ENCODE data around the gene LCT. TPM values are rescaled to one million over a fixed set of nuclear protein-coding genes. Genes with fewer than 3 reads are reported as not detected.

Gene LCT
- total RNA-seq, 2 experiments from 2014 or later: 0.02 to 0.05 TPM

DNA sequence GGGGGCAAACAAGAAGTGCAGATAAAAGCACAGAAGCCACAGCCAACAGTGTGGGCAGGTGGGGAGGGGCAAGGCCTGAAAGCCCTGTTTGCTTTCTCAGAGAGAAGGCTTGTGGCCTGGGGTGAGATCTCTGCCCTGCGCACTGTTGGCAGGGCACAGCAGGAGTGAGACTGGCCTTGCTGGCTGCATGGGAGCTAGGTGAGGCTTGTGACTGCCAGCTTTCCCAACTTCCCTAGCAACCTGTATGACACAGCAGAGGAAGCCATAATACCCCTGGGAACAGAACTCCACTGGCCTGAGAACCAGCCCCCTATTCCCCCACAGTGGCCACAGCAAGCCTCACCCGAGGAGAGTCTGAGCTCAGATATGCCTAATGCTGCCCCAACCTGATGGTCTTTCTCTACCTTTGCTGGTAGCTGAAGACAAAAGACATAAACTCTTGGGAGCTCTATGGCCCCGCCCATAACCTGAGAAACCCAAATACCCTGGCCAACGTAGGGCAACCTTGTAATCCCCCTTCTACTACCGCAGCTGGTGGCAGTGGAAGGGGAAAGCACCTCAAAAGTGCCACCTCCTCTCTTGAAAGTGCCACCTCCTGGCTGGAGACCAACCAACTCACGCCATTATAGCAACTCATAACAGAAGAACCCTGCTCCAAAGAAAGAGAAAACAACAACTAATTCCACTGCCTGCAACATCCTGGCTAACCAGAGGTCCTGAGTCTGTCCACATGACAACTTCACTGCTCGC is 44.4 kb downstream of the LCT start:
- no peak overlapping the region for H3K4me3 Mint-ChIP-seq
- H3K27ac Mint-ChIP-seq: no peak overlapping the region
- no peaks in the 10 kb centered on the region for H3K36me3 Mint-ChIP-seq
- H3K9me3 Mint-ChIP-seq: no peaks in the 10 kb centered on the region
- ChIA-PET POLR2A (no interaction called here), CTCF (no interaction called here)
- no peaks in the 10 kb centered on the region for H3K27me3 Mint-ChIP-seq
- DNase-seq: peak; percentile 55
- peaks cover 18% of the 10 kb centered on the region for H3K4me1 Mint-ChIP-seq (ENCODE audit: low read depth)
- intact Hi-C loops (cut with micrococcal nuclease): loop anchor here (2.0 to 10.0 kb wide), 2 partner anchors 48 to 178 kb away; no protein-coding TSS in a partner anchor

DNA sequence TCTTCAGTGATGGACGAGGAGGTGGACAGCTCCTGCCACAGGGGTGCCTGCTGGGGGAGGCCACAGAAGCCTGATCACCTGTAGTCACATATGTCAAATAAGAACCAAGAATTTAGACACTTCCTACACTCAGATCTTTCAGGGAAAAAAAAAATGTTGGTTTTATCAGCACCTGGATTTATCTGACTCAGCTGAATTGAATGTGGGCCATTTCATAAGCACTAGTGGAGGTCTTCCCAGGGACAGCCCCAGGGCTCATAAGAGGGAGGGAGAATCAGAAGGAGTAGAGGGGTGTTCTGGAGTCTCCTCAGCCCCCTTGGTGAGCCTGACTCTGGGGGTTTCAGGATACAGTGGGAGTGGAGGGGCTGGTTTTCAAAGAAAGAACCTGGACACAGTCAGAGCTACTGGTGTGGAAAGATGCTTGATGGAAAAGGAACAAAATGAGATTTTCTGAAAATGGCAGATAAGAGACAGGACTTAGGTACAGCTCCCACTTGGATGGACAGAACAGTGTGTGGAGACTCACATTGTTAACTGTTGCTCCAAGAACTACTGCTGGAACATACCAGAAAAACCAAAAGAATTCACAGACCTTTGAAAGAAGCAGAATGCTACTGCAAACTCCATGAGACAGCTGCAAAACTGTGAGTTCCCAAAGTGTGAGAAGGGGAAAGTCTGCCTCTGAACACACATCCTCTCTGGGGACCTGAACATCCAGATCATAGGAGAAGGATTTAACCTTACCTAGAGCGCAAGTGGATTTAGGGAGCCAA is 45.4 kb downstream of the LCT start:
- no peak for DNase-seq
- Mint-ChIP-seq H3K27ac (no peak overlapping the region), H3K9me3 (no peaks in the 10 kb centered on the region), H3K36me3 (peaks cover 4% of the 10 kb centered on the region), H3K4me1 (ENCODE audit: low read depth) (peaks cover 16% of the 10 kb centered on the region), H3K4me3 (no peak overlapping the region), H3K27me3 (no peaks in the 10 kb centered on the region)
- CTCF ChIA-PET: interaction anchor here (0.9 kb wide), 1 partner anchor 8 kb away, joined by 4 read pairs; no protein-coding TSS in a partner anchor
- intact Hi-C loops (cut with micrococcal nuclease): loop anchor here (2.0 to 10.0 kb wide), 2 partner anchors 47 to 177 kb away; no protein-coding TSS in a partner anchor
- POLR2A ChIA-PET: no interaction called here

- POLR2A ChIA-PET: no interaction called here
- CTCF ChIA-PET: interaction anchor here (0.9 kb wide), 1 partner anchor 10 kb away, joined by 4 read pairs; no protein-coding TSS in a partner anchor
- no peak overlapping the region for H3K4me3 Mint-ChIP-seq
Measured at GRCh38 chr2:135790423-135790822, 46.6 kb downstream of the LCT start.

GRCh38 chr2:135786823-135787222 is 50.2 kb downstream of the LCT start:
- H3K27me3 Mint-ChIP-seq: no peaks in the 10 kb centered on the region
- ChIA-PET CTCF (interaction anchor here (3.1 kb wide), 1 partner anchor 11 kb away, joined by 20 read pairs; no protein-coding TSS in a partner anchor), POLR2A (no interaction called here)
- H3K27ac Mint-ChIP-seq: no peak overlapping the region
- H3K9me3 Mint-ChIP-seq: no peaks in the 10 kb centered on the region
- H3K4me1 Mint-ChIP-seq (ENCODE audit: low read depth): peaks cover 2% of the 10 kb centered on the region
- no peak overlapping the region for H3K4me3 Mint-ChIP-seq
- intact Hi-C loops (cut with micrococcal nuclease): no loop called here
- DNase-seq: no peak
- peaks cover 28% of the 10 kb centered on the region for H3K36me3 Mint-ChIP-seq

More at GRCh38 chr2:135790423-135790822, 46.6 kb downstream of the LCT start:
- peaks cover 16% of the 10 kb centered on the region for H3K4me1 Mint-ChIP-seq (ENCODE audit: low read depth)
- intact Hi-C loops (cut with micrococcal nuclease): loop anchor here (10.0 kb wide), 1 partner anchor 176 kb away; no protein-coding TSS in a partner anchor
- no peak overlapping the region for H3K27ac Mint-ChIP-seq
- no peaks in the 10 kb centered on the region for H3K27me3 Mint-ChIP-seq
- H3K36me3 Mint-ChIP-seq: peaks cover 9% of the 10 kb centered on the region
- no peak for DNase-seq
- no peaks in the 10 kb centered on the region for H3K9me3 Mint-ChIP-seq

DNA sequence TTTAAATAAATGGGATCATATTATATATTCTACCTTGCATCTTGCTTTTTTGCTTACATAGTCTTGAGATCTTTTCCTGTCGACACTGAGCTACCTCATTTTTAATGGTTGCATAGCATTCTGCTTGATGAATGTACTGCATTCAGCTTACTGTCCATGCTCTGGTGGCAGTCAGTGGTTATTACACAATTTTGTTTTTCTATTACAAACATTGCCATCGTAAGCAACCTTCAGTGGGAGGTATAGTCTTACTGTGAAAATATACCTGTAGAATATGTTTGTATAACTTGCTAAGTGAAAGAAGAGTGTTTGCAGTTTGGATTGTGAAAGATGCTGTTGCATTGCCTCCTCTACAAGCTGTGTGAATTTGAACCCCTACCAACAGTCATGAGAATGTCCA is 52.0 kb downstream of the LCT start:
- Mint-ChIP-seq H3K9me3 (no peaks in the 10 kb centered on the region), H3K36me3 (peaks cover 44% of the 10 kb centered on the region), H3K27me3 (no peaks in the 10 kb centered on the region), H3K4me1 (ENCODE audit: low read depth) (no peaks in the 10 kb centered on the region), H3K4me3 (no peak overlapping the region), H3K27ac (no peak overlapping the region)
- ChIA-PET POLR2A (no interaction called here), CTCF (interaction anchor here (0.6 to 4.8 kb wide), 3 partner anchors 12 to 58 kb away, joined by 3 to 35 read pairs (median 4); no protein-coding TSS in a partner anchor)
- intact Hi-C loops (cut with micrococcal nuclease): no loop called here
- no peak for DNase-seq

DNA sequence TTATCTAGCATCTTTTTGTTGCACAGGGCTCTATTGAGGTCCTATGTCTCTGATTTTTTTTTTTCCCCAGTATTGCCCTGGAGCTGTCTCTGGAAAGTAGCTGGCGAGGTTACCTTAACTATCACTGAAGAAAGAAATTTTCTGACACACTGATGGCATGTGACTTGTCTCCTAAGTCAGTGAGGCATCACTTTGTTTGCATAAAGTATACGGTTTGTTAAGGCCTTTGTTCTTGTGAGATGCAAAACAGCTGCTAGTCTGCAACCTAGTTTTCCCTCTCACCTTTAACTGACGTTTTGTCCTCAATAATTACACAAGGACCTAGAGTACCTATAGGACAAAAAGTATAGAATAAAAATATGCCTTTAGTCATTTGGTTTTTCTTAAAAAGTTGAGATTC is 53.5 kb downstream of the LCT start:
- Mint-ChIP-seq H3K27ac (no peak overlapping the region), H3K36me3 (peaks cover 50% of the 10 kb centered on the region), H3K4me3 (no peak overlapping the region), H3K27me3 (no peaks in the 10 kb centered on the region), H3K4me1 (ENCODE audit: low read depth) (no peaks in the 10 kb centered on the region), H3K9me3 (no peaks in the 10 kb centered on the region)
- intact Hi-C loops (cut with micrococcal nuclease): no loop called here
- DNase-seq: no peak
- ChIA-PET POLR2A (no interaction called here), CTCF (interaction anchor here (4.8 kb wide), 1 partner anchor 14 kb away, joined by 35 read pairs; no protein-coding TSS in a partner anchor)

- H3K27me3 Mint-ChIP-seq: no peaks in the 10 kb centered on the region
- no peak for DNase-seq
- peaks cover 54% of the 10 kb centered on the region for H3K36me3 Mint-ChIP-seq
- H3K4me1 Mint-ChIP-seq (ENCODE audit: low read depth): no peaks in the 10 kb centered on the region
- no peak overlapping the region for H3K4me3 Mint-ChIP-seq
- ChIA-PET POLR2A (no interaction called here), CTCF (interaction anchor here (4.8 kb wide), 1 partner anchor 15 kb away, joined by 35 read pairs; no protein-coding TSS in a partner anchor)
- intact Hi-C loops (cut with micrococcal nuclease): no loop called here
- no peak overlapping the region for H3K27ac Mint-ChIP-seq
- H3K9me3 Mint-ChIP-seq: no peaks in the 10 kb centered on the region
Measured at GRCh38 chr2:135782231-135782630, 54.8 kb downstream of the LCT start.

GRCh38 chr2:135776367-135776766 is 60.6 kb downstream of the LCT start:
- Mint-ChIP-seq H3K4me3 (no peak overlapping the region), H3K36me3 (peaks cover 58% of the 10 kb centered on the region), H3K9me3 (no peaks in the 10 kb centered on the region), H3K27me3 (no peaks in the 10 kb centered on the region), H3K4me1 (ENCODE audit: low read depth) (peaks cover 8% of the 10 kb centered on the region), H3K27ac (no peak overlapping the region)
- CTCF ChIA-PET: no interaction called here
- intact Hi-C loops (cut with micrococcal nuclease): no loop called here
- POLR2A ChIA-PET: no interaction called here
- no peak for DNase-seq

DNA sequence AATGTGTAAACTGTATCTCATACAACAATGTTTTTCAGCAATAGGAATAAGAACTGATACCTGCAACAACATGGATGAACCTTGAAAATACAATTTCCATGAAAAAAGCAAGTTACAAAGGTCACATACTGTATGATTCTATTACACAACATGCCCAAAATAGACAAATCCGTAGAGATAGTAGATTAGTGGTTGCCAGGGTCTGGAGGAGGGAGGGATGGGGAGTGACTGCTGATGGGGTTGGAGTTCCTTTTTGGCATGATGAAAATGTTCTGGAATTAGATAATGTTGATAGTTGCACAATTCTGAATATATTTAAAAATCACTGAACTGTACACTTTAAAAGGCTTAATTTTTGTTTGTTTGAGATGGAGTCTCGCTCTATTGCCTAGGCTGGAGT is 61.6 kb downstream of the LCT start:
- H3K9me3 Mint-ChIP-seq: no peaks in the 10 kb centered on the region
- no peak overlapping the region for H3K27ac Mint-ChIP-seq
- CTCF ChIA-PET: no interaction called here
- POLR2A ChIA-PET: no interaction called here
- no peak for DNase-seq
- H3K4me3 Mint-ChIP-seq: no peak overlapping the region
- peaks cover 49% of the 10 kb centered on the region for H3K36me3 Mint-ChIP-seq
- intact Hi-C loops (cut with micrococcal nuclease): no loop called here
- no peaks in the 10 kb centered on the region for H3K27me3 Mint-ChIP-seq
- H3K4me1 Mint-ChIP-seq (ENCODE audit: low read depth): peaks cover 8% of the 10 kb centered on the region

- no peaks in the 10 kb centered on the region for H3K9me3 Mint-ChIP-seq
- H3K36me3 Mint-ChIP-seq: peaks cover 52% of the 10 kb centered on the region
- no peaks in the 10 kb centered on the region for H3K27me3 Mint-ChIP-seq
- ChIA-PET CTCF (no interaction called here), POLR2A (no interaction called here)
- H3K4me1 Mint-ChIP-seq (ENCODE audit: low read depth): peaks cover 8% of the 10 kb centered on the region
- no peak overlapping the region for H3K4me3 Mint-ChIP-seq
- no peak overlapping the region for H3K27ac Mint-ChIP-seq
- intact Hi-C loops (cut with micrococcal nuclease): no loop called here
- no peak for DNase-seq
Measured at GRCh38 chr2:135773917-135774316, 63.1 kb downstream of the LCT start.

DNA sequence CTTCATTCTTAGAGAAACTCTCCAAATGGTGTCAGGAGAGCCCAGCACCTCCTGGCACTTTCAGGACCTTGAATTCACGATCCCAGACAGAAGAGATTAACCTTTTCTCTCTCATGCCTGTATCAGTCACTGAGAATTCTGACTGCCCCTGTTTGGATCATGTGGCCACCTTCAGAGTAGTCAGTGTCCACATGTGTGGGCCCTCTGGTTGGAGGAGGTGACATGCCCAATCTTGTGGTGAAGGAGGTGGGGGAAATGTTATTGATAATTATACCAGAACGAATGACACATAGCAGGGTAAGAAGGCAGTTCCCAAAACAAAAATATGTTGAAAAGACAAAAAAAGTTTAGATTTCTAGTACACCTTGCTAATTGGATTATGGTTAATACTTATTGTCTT is 63.7 kb downstream of the LCT start:
- no peaks in the 10 kb centered on the region for H3K27me3 Mint-ChIP-seq
- peaks cover 51% of the 10 kb centered on the region for H3K36me3 Mint-ChIP-seq
- H3K27ac Mint-ChIP-seq: peak overlapping the region; percentile 61
- DNase-seq: no peak
- CTCF ChIA-PET: interaction anchor here (3.1 kb wide), 1 partner anchor 24 kb away, joined by 13 read pairs; no protein-coding TSS in a partner anchor
- H3K9me3 Mint-ChIP-seq: no peaks in the 10 kb centered on the region
- POLR2A ChIA-PET: no interaction called here
- H3K4me3 Mint-ChIP-seq: no peak overlapping the region
- intact Hi-C loops (cut with micrococcal nuclease): no loop called here
- peaks cover 8% of the 10 kb centered on the region for H3K4me1 Mint-ChIP-seq (ENCODE audit: low read depth)

DNA sequence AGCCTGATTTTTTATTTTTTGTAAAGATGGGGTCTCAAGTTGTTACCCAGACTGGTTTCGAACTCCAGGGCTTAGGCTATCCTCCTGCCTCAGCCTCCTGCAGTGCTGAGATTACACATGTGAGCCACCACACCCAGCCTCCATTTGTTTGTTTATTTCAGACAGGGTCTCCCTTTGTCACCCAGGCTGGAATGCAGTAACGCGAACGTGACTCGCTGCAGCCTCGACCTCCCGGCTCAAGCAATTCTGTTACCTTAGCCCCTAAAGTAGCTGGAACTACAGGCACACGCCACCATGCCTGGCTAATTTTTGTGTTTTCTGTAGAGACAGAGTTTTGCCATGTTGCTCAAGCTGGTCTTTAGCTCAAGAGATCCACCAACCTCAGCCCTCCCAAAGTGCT is 68.1 kb downstream of the LCT start:
- ChIA-PET CTCF (interaction anchor here (1.1 kb wide), 2 partner anchors 16 to 28 kb away, joined by 3 to 4 read pairs; no protein-coding TSS in a partner anchor), POLR2A (no interaction called here)
- Mint-ChIP-seq H3K9me3 (no peaks in the 10 kb centered on the region), H3K4me3 (no peak overlapping the region), H3K27me3 (no peaks in the 10 kb centered on the region), H3K36me3 (peaks cover 44% of the 10 kb centered on the region), H3K27ac (no peak overlapping the region), H3K4me1 (ENCODE audit: low read depth) (peaks cover 13% of the 10 kb centered on the region)
- intact Hi-C loops (cut with micrococcal nuclease): no loop called here
- DNase-seq: no peak

Measured in activated CD4-positive, alpha-beta memory T cell treated with anti-CD3 and anti-CD28 coated beads for 36 hours (primary cell).